ENCODE data around the gene LRIG1. TPM values are rescaled to one million over a fixed set of nuclear protein-coding genes. Genes with fewer than 3 reads are reported as not detected.

The LRIG1 gene
- total RNA-seq, 2 donors from 2014 or later, result 119 to 186 TPM

DNA sequence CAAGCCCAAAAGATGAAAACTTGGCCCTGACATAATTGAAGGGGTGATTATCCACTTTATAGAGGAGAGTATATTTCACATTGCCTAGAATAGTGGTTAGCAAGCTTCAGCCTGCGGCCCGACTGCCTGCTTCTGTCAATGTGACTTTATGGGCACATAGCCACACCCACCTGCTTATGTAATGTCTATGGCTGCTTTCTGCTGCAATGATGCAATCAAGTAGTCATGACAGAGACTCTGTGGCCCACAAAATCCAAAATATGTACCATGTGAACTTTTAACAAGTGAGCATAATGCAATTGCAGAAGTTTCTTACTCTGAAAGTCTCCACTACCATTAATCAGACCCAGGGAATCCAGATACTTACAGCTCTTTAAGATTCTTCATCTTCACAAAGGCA lies 103.1 kb downstream of the LRIG1 start:
- H3K36me3 ChIP-seq, result peaks cover 8 to 12% of the 10 kb centered on the region in 2 donors
- no peak for DNase-seq (ENCODE audit: low spot score)
- H3K27ac ChIP-seq, result peak overlapping the region in 1 of 2 donors; percentile 4
- no peak overlapping the region for H3K4me3 ChIP-seq
- no peaks in the 10 kb centered on the region for H3K27me3 ChIP-seq (replicated peaks; ENCODE audit: insufficient read depth)
- 43% methylated on average over 2 of the region's 2 CpGs for WGBS
- TF ChIP-seq, protein P1, sequence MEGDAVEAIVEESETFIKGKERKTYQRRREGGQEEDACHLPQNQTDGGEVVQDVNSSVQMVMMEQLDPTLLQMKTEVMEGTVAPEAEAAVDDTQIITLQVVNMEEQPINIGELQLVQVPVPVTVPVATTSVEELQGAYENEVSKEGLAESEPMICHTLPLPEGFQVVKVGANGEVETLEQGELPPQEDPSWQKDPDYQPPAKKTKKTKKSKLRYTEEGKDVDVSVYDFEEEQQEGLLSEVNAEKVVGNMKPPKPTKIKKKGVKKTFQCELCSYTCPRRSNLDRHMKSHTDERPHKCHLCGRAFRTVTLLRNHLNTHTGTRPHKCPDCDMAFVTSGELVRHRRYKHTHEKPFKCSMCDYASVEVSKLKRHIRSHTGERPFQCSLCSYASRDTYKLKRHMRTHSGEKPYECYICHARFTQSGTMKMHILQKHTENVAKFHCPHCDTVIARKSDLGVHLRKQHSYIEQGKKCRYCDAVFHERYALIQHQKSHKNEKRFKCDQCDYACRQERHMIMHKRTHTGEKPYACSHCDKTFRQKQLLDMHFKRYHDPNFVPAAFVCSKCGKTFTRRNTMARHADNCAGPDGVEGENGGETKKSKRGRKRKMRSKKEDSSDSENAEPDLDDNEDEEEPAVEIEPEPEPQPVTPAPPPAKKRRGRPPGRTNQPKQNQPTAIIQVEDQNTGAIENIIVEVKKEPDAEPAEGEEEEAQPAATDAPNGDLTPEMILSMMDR (IDR thresholded peaks at IDR 0.05), result no peak
- TF ChIP-seq POLR2AphosphoS5 (IDR thresholded peaks at IDR 0.05) (no peak), POLR2A (IDR thresholded peaks at IDR 0.05) (no peak)
- H3K9me3 ChIP-seq, result no peaks in the 10 kb centered on the region
- H3K4me1 ChIP-seq (replicated peaks), result peaks cover 14% of the 10 kb centered on the region
- intact Hi-C loops (cut with DNase I), result loop anchor here (5.0 kb wide), 1 partner anchor 115 kb away; no protein-coding TSS in a partner anchor

DNA sequence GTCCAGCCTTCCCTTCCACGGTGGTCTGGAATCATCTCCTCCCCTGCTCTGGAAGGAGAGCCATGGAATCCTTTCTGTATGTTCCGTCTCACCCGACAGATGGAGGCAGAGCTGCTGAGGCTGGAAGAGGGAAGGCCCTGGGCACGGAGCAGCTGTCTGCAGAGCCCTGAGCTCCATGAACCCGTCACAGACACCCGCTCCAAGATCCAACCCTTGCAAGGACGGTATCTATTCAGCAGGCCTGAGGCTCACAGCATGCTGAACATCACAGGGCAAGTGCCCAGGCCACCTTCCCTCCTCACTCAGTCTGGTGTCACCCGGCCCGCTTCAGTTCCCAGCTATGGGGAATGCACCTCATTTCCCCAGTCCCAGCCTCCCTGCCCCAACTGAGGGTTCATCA lies 103.9 kb downstream of the LRIG1 start:
- H3K4me1 ChIP-seq (replicated peaks), result peaks cover 11% of the 10 kb centered on the region
- no peaks in the 10 kb centered on the region for H3K9me3 ChIP-seq
- intact Hi-C loops (cut with DNase I), result loop anchor here (5.0 kb wide), 1 partner anchor 115 kb away; no protein-coding TSS in a partner anchor
- no peaks in the 10 kb centered on the region for H3K27me3 ChIP-seq (replicated peaks; ENCODE audit: insufficient read depth)
- no peak overlapping the region for H3K27ac ChIP-seq
- no peak for DNase-seq (ENCODE audit: low spot score)
- peaks cover 8 to 12% of the 10 kb centered on the region in 2 donors for H3K36me3 ChIP-seq
- WGBS, result 94% methylated on average over 9 of the region's 9 CpGs
- H3K4me3 ChIP-seq, result no peak overlapping the region
- TF ChIP-seq POLR2AphosphoS5 (IDR thresholded peaks at IDR 0.05), result no peak
- TF ChIP-seq POLR2A (IDR thresholded peaks at IDR 0.05), result no peak

DNA sequence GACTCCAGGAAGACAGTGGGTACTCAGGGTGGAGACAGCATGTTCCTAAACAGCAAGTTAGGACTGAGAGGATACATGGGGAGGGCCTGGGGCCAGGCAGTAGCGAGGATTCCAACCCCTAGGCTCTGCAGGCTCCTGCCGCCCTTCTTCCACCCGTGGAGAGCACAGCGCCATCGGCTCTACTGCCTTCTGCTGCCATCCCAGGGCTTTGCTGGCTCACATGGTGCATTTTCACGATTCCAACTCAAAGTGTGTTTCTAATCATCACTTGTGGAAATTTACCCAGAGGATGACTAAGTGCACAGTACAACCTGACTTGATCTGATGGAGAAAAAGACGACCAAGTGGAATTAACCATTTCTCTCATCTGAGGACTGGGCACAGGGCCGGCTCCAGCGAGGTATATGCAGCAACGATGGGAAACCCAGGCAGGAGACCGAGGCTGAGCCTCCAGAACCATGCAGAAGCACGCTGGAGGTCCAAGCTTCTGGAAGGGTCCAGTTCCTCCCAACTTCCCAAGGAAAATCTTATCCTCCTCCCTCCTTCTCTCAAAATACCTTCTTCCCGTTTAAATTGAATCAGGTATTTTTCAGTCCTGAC lies 104.6 kb downstream of the LRIG1 start:
- peaks cover 8 to 12% of the 10 kb centered on the region in 2 donors for H3K36me3 ChIP-seq
- H3K4me3 ChIP-seq, result no peak overlapping the region
- H3K27me3 ChIP-seq (replicated peaks; ENCODE audit: insufficient read depth), result no peaks in the 10 kb centered on the region
- H3K4me1 ChIP-seq (replicated peaks), result peaks cover 5% of the 10 kb centered on the region
- TF ChIP-seq, protein P1 (IDR thresholded peaks at IDR 0.05), result no peak
- TF ChIP-seq POLR2A (IDR thresholded peaks at IDR 0.05), result no peak
- no peak for TF ChIP-seq POLR2AphosphoS5 (IDR thresholded peaks at IDR 0.05)
- 94% methylated on average over 13 of the region's 13 CpGs for WGBS
- intact Hi-C loops (cut with DNase I), result loop anchor here (5.0 kb wide), 1 partner anchor 114 kb away; no protein-coding TSS in a partner anchor
- H3K27ac ChIP-seq, result peak overlapping the region in 1 of 2 donors; percentile 3
- DNase-seq (ENCODE audit: low spot score), result no peak
- H3K9me3 ChIP-seq, result no peaks in the 10 kb centered on the region

DNA sequence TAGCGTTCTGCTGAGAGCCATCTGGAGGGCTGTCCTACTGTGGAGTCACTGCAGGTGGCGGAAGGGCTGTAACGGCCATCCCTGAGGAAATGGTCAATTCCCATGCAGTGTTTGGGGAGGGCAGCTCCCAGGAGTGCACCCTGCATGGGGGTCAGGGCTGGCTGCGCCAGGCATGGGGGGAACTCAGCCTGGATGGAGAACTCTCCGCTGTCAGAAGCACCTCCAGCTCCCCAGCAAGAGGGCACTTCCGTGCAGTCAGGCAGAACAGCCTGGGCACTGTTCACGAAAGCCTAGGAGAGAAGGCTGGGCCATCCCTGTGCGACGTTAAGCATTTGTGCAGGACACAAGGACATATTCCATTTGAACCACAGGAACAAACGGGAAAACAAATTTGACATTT lies 105.2 kb downstream of the LRIG1 start:
- H3K27ac ChIP-seq, result peak overlapping the region in 1 of 2 donors; percentile 3
- H3K27me3 ChIP-seq (replicated peaks; ENCODE audit: insufficient read depth), result no peaks in the 10 kb centered on the region
- WGBS, result 93% methylated on average over 10 of the region's 10 CpGs
- intact Hi-C loops (cut with DNase I), result loop anchor here (5.0 kb wide), 1 partner anchor 113 kb away; no protein-coding TSS in a partner anchor
- DNase-seq (ENCODE audit: low spot score), result no peak
- TF ChIP-seq, protein P1 (IDR thresholded peaks at IDR 0.05), result no peak
- TF ChIP-seq POLR2AphosphoS5 (IDR thresholded peaks at IDR 0.05) (no peak), POLR2A (IDR thresholded peaks at IDR 0.05) (no peak)
- no peaks in the 10 kb centered on the region for H3K4me1 ChIP-seq (replicated peaks)
- H3K4me3 ChIP-seq, result no peak overlapping the region
- H3K36me3 ChIP-seq, result peaks cover 8 to 12% of the 10 kb centered on the region in 2 donors
- no peaks in the 10 kb centered on the region for H3K9me3 ChIP-seq

DNA sequence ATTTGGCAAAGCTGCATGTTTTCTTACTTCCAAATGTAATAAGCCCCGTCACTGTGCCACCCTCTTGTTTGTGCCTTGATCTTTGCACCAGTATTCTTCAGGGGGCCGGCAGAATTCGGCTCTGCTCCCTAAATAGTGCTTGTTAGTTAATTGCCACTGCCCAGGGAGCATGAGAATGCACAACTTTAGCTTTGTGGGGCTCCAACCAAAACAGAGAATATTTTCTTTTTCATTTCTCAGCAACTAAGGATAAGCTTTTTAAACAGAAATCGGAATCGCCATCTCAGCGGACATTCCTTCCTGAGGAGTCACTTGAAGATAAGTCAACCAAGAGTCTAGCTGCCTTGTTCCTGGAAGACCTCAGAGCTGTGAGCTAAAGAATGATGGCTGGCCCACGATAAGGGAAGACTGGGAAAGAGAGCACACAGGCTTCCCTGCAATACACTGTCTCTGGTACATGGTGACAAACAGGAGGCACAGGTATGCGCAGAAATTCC lies 106.0 kb downstream of the LRIG1 start:
- Histone ChIP-seq H3K4me3 (no peak overlapping the region), H3K9me3 (no peaks in the 10 kb centered on the region), H3K36me3 (peaks cover 8 to 11% of the 10 kb centered on the region in 2 donors), H3K27me3 (replicated peaks; ENCODE audit: insufficient read depth) (no peaks in the 10 kb centered on the region), H3K27ac (peak overlapping the region in 1 of 2 donors; percentile 60), H3K4me1 (replicated peaks) (no peaks in the 10 kb centered on the region)
- no peak for DNase-seq (ENCODE audit: low spot score)
- intact Hi-C loops (cut with DNase I), result loop anchor here (5.0 kb wide), 1 partner anchor 112 kb away; no protein-coding TSS in a partner anchor
- WGBS, result 88% methylated on average over 8 of the region's 8 CpGs
- TF ChIP-seq POLR2AphosphoS5 (IDR thresholded peaks at IDR 0.05) (no peak), POLR2A (IDR thresholded peaks at IDR 0.05) (no peak)
- TF ChIP-seq, protein P1 (IDR thresholded peaks at IDR 0.05), result no peak

All from prostate gland (tissue), 2 donors.